Endometrial microvascular endothelial cells (primary cell): Measurements from ENCODE around the gene ADCY5. TPM values are rescaled to one million over a fixed set of nuclear protein-coding genes. Genes with fewer than 3 reads are reported as not detected.

Experiments used
- in situ Hi-C: cut with HindIII; loops from 2 replicates; pipeline ENCODE4 v1.10.0; 2017; ENCODE audit warnings: low sequenced_read_pairs, low pct_unique_long_range_greater_than_20kb; ENCODE audit errors: inconsistent ontology term
- total RNA-seq: library from RNA; depleted of rRNA; stranded (reverse); fragments of >200 nt; gene quantifications from one replicate; pipeline ENCODE4 v1.2.3, GENCODE V29; 2015; ENCODE audit errors: inconsistent ontology term

ADCY5 gene
- total RNA-seq, 1 donor from 2014 or later = not detected

DNA sequence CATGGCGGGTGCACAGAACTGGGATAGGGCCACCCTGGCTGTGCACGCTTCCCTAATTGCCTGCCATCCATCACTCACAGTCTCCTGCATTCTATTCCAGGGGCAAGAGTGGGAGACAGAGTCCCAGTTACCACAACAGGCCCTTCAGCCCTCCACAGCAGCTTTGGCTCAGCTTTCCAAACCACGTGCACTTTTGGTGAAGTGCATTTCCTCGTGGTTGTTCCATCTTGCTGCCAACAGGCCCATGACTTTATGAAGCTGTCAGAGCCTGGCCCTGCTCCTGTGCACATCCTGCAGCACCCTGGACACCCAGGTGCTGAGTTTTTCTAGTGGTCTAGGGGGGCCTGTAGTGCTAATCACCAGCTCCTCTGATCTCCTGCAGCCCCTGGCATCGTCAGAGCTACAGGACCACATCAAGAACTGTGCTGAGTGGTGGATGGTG is 110.2 kb downstream of the ADCY5 start:
- in situ Hi-C loops = no loop called here

DNA sequence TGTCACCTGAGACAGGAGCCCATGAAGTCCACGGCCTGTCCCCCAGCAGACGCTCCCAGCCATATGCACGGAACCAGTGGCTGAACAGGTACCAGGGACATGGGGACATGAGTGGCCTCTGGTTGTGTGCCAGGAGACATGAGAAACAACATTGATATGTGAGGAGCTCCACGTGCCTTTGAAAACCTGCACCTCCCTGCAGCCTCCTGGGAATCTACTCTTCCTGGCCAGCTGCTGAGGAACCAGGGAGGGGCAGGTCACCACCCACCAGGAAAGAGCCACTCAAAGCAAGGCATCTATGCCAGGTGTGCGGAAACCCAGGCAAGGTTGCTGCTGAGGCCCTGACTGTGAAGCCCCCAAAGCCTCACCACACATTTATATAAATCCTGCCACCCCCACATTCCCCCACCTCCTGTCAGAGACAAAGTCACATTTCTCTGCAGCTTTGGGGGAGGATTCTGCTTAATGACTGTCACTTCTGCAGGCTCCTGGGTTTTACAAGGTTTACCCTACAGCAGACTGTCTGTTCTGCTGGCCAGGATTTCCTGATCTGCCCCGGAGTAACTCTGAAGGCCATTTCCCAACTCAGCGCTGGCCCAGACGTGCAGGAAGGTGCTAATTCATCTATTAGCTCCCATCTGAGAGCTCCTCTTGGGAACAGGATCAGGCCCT is 110.8 kb downstream of the ADCY5 start:
- in situ Hi-C loops = no loop called here

DNA sequence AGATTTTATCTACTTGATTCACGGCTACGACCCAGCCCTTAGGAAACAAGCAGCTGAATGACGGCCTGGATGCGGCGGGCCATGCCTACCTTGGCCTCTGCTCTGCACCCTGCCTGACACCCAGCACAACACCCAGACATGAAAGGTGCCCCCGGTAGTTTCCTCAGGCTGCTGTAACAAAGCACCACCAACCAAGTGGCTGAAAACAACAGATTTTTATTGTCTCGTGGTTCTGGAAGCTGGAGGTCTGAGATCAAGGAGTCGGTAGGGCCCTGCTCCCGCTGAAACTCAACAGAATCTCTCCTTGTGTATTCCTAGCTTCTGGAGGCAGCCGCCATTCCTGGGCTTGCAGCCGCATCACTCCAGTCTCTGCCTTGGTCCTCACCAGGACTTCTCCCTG is 111.7 kb downstream of the ADCY5 start:
- in situ Hi-C loops = no loop called here

DNA sequence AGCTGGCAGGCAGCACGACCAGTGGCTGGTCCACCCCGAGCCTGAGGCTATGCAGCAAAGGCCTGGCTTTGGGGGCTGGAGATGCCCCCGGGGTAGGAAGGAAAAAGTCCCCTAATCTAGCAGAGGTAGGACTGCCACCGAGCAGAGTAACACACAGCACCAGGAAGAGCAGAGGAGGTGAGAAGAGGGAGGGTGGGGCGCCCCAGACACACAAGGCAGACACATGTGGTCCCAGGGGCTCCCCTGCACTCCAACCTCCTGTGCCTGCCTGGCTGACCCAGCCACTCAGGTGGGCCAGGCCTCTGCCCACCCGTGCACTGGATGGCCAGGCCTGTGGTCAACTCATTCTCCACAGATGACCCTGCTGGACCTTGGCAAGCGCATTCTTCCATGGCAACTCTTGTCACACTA is 112.4 kb downstream of the ADCY5 start:
- in situ Hi-C loops = no loop called here

GRCh38 chr3:123336001-123336400 is 112.9 kb downstream of the ADCY5 start:
- in situ Hi-C loops = no loop called here

GRCh38 chr3:123335007-123335670 is 113.8 kb downstream of the ADCY5 start:
- in situ Hi-C loops = no loop called here

DNA sequence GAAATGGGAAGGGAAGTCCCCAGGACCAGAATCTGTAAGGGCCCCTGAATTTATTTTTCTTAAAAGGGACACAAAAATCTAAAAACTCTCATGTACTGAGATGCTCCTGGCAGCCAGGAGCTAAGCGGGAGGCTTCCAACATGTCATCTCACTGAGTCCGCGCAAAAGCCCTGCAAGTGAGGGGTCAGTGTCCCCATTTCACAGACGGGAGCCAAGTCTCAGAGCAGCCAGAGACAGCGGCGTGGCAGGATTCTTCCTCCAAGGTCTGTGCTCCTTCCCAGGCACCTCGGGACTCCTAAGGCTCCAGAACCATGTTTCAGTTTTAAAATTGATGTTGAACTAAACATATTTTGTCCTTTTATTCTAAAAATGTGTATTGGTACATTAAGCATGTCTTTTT is 114.8 kb downstream of the ADCY5 start:
- in situ Hi-C loops = no loop called here

DNA sequence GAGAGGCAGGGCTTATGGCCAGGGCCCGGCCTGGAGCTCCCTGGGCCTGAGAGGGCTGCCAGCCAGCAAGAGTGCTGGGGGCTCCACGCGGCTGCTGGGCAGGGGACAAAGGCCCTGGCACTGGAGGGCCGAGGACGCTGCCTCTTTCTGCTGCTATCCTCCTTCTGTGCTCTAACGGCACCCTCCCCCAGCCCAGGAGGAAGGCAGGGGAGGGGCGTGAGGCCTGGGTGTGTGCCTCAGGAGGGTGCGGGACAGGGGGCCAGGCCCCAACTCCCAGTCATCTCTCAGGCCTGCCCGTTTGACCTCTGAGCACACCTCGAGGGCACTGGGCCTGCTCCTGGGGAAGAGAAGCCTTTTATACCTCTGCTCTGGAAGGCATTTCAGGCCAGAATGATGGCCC is 115.5 kb downstream of the ADCY5 start:
- in situ Hi-C loops = no loop called here

GRCh38 chr3:123332124-123332641 is 116.7 kb downstream of the ADCY5 start:
- in situ Hi-C loops = no loop called here

DNA sequence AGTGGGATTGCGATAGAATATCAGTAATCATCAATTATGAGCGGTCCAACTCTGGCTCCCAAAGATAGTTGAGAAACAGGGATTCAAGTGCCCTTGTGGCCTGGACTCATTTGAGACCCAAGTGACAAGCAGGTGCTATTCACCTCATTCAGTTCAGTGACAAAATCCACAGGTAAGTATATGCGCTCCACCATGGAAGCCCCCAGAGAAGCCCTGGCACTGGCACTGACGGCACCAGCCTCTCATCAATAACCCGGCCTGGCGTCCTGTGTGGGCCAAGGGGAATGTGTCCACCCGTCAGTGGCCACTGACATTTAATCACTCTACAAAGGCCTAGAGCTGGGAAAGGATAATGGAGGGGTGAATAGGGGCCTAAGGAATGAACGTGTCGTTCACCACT is 117.2 kb downstream of the ADCY5 start:
- in situ Hi-C loops = no loop called here

DNA sequence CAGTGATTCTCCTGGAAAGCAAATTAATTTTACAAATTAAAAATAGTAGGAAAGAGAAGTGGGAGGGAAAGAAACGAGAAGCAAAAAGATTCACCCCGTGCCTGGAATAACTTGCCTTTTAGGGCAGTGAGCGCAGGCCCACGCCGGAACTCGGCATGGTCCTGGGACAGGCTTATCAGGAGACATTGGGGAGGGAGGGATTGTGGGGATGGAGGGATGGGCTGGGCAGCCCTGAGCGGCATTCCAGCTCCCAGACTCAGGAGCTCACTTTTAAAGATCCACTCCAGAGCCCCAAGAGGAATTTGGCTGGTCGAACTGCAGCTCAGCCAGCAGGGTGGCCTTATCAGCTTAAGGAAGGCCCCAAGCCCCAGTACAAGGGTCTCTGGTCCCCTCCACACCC is 117.9 kb downstream of the ADCY5 start:
- in situ Hi-C loops = no loop called here

- in situ Hi-C loops = no loop called here
Observed at GRCh38 chr3:123330441-123330991, 118.4 kb downstream of the ADCY5 start.

- in situ Hi-C loops = no loop called here
Observed at GRCh38 chr3:123329636-123330340, 119.1 kb downstream of the ADCY5 start.

GRCh38 chr3:123328851-123329635 is 119.8 kb downstream of the ADCY5 start:
- in situ Hi-C loops = no loop called here

DNA sequence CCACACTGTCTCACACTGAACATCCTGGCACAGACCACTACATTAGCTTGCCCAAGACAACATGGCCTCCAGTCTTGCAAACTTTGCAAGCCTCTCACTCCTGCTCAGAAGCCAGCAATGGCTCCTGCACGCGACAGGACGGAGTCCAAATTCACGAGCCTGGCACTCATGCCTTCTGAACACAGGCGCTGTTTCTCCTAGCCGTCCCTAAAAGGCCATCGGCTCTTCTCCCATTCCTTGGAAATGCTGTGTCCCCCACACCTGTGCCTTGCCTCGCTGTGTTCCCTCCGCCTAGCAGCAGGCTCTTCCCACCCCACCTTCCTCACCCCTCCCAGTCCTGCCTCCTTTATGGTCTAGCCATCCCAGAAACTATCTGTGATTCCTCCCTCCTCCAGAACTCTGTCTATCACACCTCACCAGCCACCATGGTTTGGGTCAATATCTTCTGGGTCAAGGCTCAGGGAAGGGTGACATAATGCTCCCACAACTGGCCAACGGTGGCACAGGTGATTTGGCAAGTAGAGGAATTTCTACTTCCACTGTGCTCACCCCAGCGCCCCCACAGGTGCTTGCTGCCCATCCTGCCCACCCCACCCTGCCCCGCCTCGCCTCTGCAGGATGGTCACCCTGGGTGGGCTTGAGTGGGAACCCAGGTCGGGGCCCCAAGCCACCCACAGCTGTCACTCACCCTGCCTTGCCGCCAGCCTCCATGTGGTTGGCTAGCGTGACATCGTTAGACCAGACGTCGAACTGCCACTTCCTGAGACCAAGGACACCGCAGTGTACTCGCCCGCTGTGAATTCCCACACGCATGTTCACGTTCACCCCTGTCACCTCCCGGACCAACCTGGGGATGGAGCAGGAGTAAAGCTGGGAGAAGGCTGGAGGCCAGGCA is 120.7 kb downstream of the ADCY5 start:
- in situ Hi-C loops = no loop called here

DNA sequence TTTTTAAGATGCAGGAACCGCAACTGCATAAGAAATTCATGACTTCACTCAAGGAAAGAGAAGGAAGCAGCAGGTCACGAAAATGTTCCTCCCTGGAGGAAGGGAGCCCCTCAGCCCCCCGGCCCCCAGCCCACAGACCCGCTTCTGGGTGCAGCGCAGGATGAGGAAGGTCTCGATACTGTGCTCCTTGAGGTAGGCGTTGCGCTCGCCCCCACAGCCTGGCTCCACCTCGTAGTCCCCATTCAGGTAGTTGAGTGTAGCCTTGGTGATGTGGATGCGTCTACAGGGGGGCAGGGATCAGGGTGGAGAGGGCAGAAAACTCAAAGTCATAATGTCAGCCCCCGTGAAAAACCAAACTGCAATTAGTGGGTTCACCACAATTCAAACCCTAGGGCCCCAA is 121.4 kb downstream of the ADCY5 start:
- in situ Hi-C loops = no loop called here

DNA sequence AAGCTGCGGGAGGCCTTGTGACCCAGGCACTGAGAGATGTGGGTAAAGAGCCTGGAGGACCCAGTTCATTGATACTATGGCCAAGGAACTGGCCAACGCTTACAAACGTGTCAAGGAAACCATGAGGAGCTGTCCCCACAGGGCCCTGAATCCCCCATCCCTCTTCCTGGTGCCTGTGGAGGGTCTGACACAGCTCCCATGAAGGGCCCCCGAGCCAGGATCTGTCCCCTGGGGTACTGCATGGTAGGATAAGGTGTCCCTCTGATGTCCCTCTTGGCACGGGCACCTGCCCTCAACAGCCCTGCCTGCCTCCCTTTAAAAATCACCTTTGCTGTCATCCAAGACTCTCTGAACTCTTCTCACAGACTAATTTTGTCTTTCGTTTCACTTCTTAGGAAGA is 122.4 kb downstream of the ADCY5 start:
- in situ Hi-C loops = no loop called here

GRCh38 chr3:123325766-123326256 is 123.1 kb downstream of the ADCY5 start:
- in situ Hi-C loops = no loop called here
